DOHH2 (cell line): ENCODE data around the gene LAMB3.

Source experiments
- CTCF ChIP-seq: fragments of 200-600 bp; sonication (generic); IDR thresholded peaks from one replicate; pipeline ENCODE4 v1.5.1; 2014; ENCODE audit warnings: antibody characterized with exemption, mild to moderate bottlenecking, low read depth, low read length; ENCODE audit not compliant: poor library complexity, severe bottlenecking
- EZH2phosphoT487 ChIP-seq: fragments of 200-600 bp; sonication (generic); IDR thresholded peaks from 2 replicates; pipeline ENCODE4 v1.6.1; 2017; ENCODE audit warnings: borderline replicate concordance, mild to moderate bottlenecking, antibody characterized with exemption, low read length, moderate library complexity, mixed read lengths

- TF ChIP-seq EZH2phosphoT487 (no peak), CTCF (no peak)
Measured at GRCh38 chr1:209611771-209612570, 40.3 kb downstream of the LAMB3 start.
